Activated CD4-positive, alpha-beta T cell treated with anti-CD3 and anti-CD28 coated beads for 24 hours (primary cell): ENCODE results near the gene ARHGAP15.

Experiments
- DNase-seq, 2 donors: peaks; one replicate each; pipeline ENCODE4 v3.0.0-alpha.2; 2020; ENCODE audit warnings: low read depth in 2 of 2

ARHGAP15 gene

GRCh38 chr2:143262389-143262788 lies 133.2 kb downstream of the ARHGAP15 start:
- no peak for DNase-seq

GRCh38 chr2:143263066-143263625 lies 133.9 kb downstream of the ARHGAP15 start:
- DNase-seq = no peak

- DNase-seq = no peak
These were observed 135.6 kb downstream of the ARHGAP15 start for GRCh38 chr2:143264851-143265250.

- no peak for DNase-seq
These were observed 150.5 kb downstream of the ARHGAP15 start for GRCh38 chr2:143279672-143280071.

GRCh38 chr2:143280097-143280757 lies 151.0 kb downstream of the ARHGAP15 start:
- no peak for DNase-seq

GRCh38 chr2:143282684-143283083 lies 153.5 kb downstream of the ARHGAP15 start:
- no peak for DNase-seq

GRCh38 chr2:143284087-143284675 lies 155.0 kb downstream of the ARHGAP15 start:
- DNase-seq = peak in 1 of 2 donors; percentile 8

- no peak for DNase-seq
These were observed 159.8 kb downstream of the ARHGAP15 start for GRCh38 chr2:143289025-143289424.

GRCh38 chr2:143290221-143290620 lies 161.0 kb downstream of the ARHGAP15 start:
- DNase-seq = no peak

- no peak for DNase-seq
These were observed 164.8 kb downstream of the ARHGAP15 start for GRCh38 chr2:143294068-143294467.

- DNase-seq = no peak
These were observed 166.9 kb downstream of the ARHGAP15 start for GRCh38 chr2:143296089-143296488.

- no peak for DNase-seq
These were observed 168.0 kb downstream of the ARHGAP15 start for GRCh38 chr2:143297182-143297581.

GRCh38 chr2:143300536-143300935 lies 171.3 kb downstream of the ARHGAP15 start:
- DNase-seq = no peak

- no peak for DNase-seq
These were observed 182.2 kb downstream of the ARHGAP15 start for GRCh38 chr2:143311426-143311825.

GRCh38 chr2:143312441-143312840 lies 183.2 kb downstream of the ARHGAP15 start:
- no peak for DNase-seq

GRCh38 chr2:143313861-143314260 lies 184.6 kb downstream of the ARHGAP15 start:
- no peak for DNase-seq

- DNase-seq = no peak
These were observed 192.8 kb downstream of the ARHGAP15 start for GRCh38 chr2:143321994-143322393.

- no peak for DNase-seq
These were observed 200.1 kb downstream of the ARHGAP15 start for GRCh38 chr2:143329288-143329687.

GRCh38 chr2:143333168-143333791 lies 204.1 kb downstream of the ARHGAP15 start:
- no peak for DNase-seq

GRCh38 chr2:143333847-143334246 lies 204.6 kb downstream of the ARHGAP15 start:
- no peak for DNase-seq

GRCh38 chr2:143334837-143335236 lies 205.6 kb downstream of the ARHGAP15 start:
- DNase-seq = no peak

- no peak for DNase-seq
These were observed 207.5 kb downstream of the ARHGAP15 start for GRCh38 chr2:143336719-143337210.

- DNase-seq = no peak
These were observed 212.3 kb downstream of the ARHGAP15 start for GRCh38 chr2:143341478-143341877.
